IPS-18a (cell line): ENCODE results near the gene SLC12A3.

Source experiments
- H3K27ac ChIP-seq: one replicate; pipeline ENCODE4 v1.5.1; 2013; ENCODE audit warnings: low read length
- H3K27me3 ChIP-seq: one replicate; pipeline ENCODE4 v1.6.1; 2013; ENCODE audit warnings: mild to moderate bottlenecking, low read length; ENCODE audit not compliant: control insufficient read depth, insufficient read depth
- H3K36me3 ChIP-seq: one replicate; pipeline ENCODE4 v1.6.1; 2013; ENCODE audit warnings: low read depth, low read length; ENCODE audit not compliant: control insufficient read depth
- H3K4me1 ChIP-seq: one replicate; pipeline ENCODE4 v1.6.1; 2013; ENCODE audit warnings: low read depth, low read length; ENCODE audit not compliant: control insufficient read depth
- H3K4me3 ChIP-seq: one replicate; pipeline ENCODE4 v1.5.1; 2013; ENCODE audit warnings: low read length
- H3K9ac ChIP-seq: one replicate; pipeline ENCODE4 v1.6.1; 2013; ENCODE audit warnings: mild to moderate bottlenecking, low read length, moderate library complexity
- H3K9me3 ChIP-seq: one replicate; pipeline ENCODE4 v1.6.1; 2013; ENCODE audit warnings: low read depth, low read length; ENCODE audit not compliant: control insufficient read depth

Gene SLC12A3

GRCh38 chr16:56941856-56942331 is 76.9 kb downstream of the SLC12A3 start:
- no peak overlapping the region for H3K4me3 ChIP-seq
- H3K9ac ChIP-seq: no peak overlapping the region
- no peaks in the 10 kb centered on the region for H3K27me3 ChIP-seq
- H3K27ac ChIP-seq: no peak overlapping the region
- no peaks in the 10 kb centered on the region for H3K9me3 ChIP-seq
- peaks cover 80% of the 10 kb centered on the region for H3K36me3 ChIP-seq
- H3K4me1 ChIP-seq: no peaks in the 10 kb centered on the region

GRCh38 chr16:56943761-56944375 is 78.9 kb downstream of the SLC12A3 start:
- Histone ChIP-seq H3K36me3 (peaks cover 60% of the 10 kb centered on the region), H3K4me1 (no peaks in the 10 kb centered on the region), H3K9ac (no peak overlapping the region), H3K27me3 (no peaks in the 10 kb centered on the region), H3K9me3 (no peaks in the 10 kb centered on the region), H3K4me3 (no peak overlapping the region), H3K27ac (no peak overlapping the region)

GRCh38 chr16:56944954-56945839 is 80.2 kb downstream of the SLC12A3 start:
- Histone ChIP-seq H3K27me3 (no peaks in the 10 kb centered on the region), H3K4me1 (no peaks in the 10 kb centered on the region), H3K27ac (no peak overlapping the region), H3K9me3 (no peaks in the 10 kb centered on the region), H3K4me3 (no peak overlapping the region), H3K9ac (no peak overlapping the region), H3K36me3 (peaks cover 47% of the 10 kb centered on the region)

GRCh38 chr16:56945847-56946527 is 81.0 kb downstream of the SLC12A3 start:
- Histone ChIP-seq H3K36me3 (peaks cover 41% of the 10 kb centered on the region), H3K9me3 (no peaks in the 10 kb centered on the region), H3K27ac (no peak overlapping the region), H3K4me1 (no peaks in the 10 kb centered on the region), H3K27me3 (no peaks in the 10 kb centered on the region), H3K9ac (no peak overlapping the region), H3K4me3 (no peak overlapping the region)

GRCh38 chr16:56946767-56947603 is 82.0 kb downstream of the SLC12A3 start:
- peaks cover 33% of the 10 kb centered on the region for H3K36me3 ChIP-seq

GRCh38 chr16:56947604-56947995 is 82.6 kb downstream of the SLC12A3 start:
- Histone ChIP-seq H3K4me1 (no peaks in the 10 kb centered on the region), H3K4me3 (no peak overlapping the region), H3K9me3 (no peaks in the 10 kb centered on the region), H3K27ac (no peak overlapping the region), H3K9ac (no peak overlapping the region), H3K27me3 (no peaks in the 10 kb centered on the region), H3K36me3 (peaks cover 27% of the 10 kb centered on the region)

More at GRCh38 chr16:56946767-56947603, 82.0 kb downstream of the SLC12A3 start:
- Histone ChIP-seq H3K27me3 (no peaks in the 10 kb centered on the region), H3K4me3 (no peak overlapping the region), H3K9ac (no peak overlapping the region), H3K9me3 (no peaks in the 10 kb centered on the region), H3K27ac (no peak overlapping the region), H3K4me1 (no peaks in the 10 kb centered on the region)

GRCh38 chr16:56948234-56948633 is 83.2 kb downstream of the SLC12A3 start:
- no peak overlapping the region for H3K9ac ChIP-seq
- no peaks in the 10 kb centered on the region for H3K9me3 ChIP-seq
- H3K36me3 ChIP-seq: peaks cover 21% of the 10 kb centered on the region
- no peaks in the 10 kb centered on the region for H3K4me1 ChIP-seq
- H3K27ac ChIP-seq: no peak overlapping the region
- H3K4me3 ChIP-seq: no peak overlapping the region
- no peaks in the 10 kb centered on the region for H3K27me3 ChIP-seq

GRCh38 chr16:56950051-56950450 is 85.0 kb downstream of the SLC12A3 start:
- no peaks in the 10 kb centered on the region for H3K4me1 ChIP-seq
- no peak overlapping the region for H3K27ac ChIP-seq
- no peaks in the 10 kb centered on the region for H3K27me3 ChIP-seq
- H3K4me3 ChIP-seq: no peak overlapping the region
- no peak overlapping the region for H3K9ac ChIP-seq
- no peaks in the 10 kb centered on the region for H3K9me3 ChIP-seq
- H3K36me3 ChIP-seq: peaks cover 4% of the 10 kb centered on the region

GRCh38 chr16:56950455-56950854 is 85.4 kb downstream of the SLC12A3 start:
- H3K27me3 ChIP-seq: no peaks in the 10 kb centered on the region
- no peak overlapping the region for H3K4me3 ChIP-seq
- H3K4me1 ChIP-seq: no peaks in the 10 kb centered on the region
- no peak overlapping the region for H3K9ac ChIP-seq
- no peak overlapping the region for H3K27ac ChIP-seq
- H3K36me3 ChIP-seq: peaks cover under 1% of the 10 kb centered on the region
- no peaks in the 10 kb centered on the region for H3K9me3 ChIP-seq

- no peak overlapping the region for H3K27ac ChIP-seq
- no peak overlapping the region for H3K9ac ChIP-seq
Measured at GRCh38 chr16:56950881-56951771, 86.1 kb downstream of the SLC12A3 start.

More at GRCh38 chr16:56950881-56951771, 86.1 kb downstream of the SLC12A3 start:
- no peaks in the 10 kb centered on the region for H3K36me3 ChIP-seq
- no peaks in the 10 kb centered on the region for H3K27me3 ChIP-seq
- H3K4me3 ChIP-seq: no peak overlapping the region
- H3K4me1 ChIP-seq: no peaks in the 10 kb centered on the region
- no peaks in the 10 kb centered on the region for H3K9me3 ChIP-seq
